Keratinocyte (primary cell): ENCODE results near the gene DLX1. TPM values are rescaled to one million over a fixed set of nuclear protein-coding genes. Genes with fewer than 3 reads are reported as not detected.

Experiments
- polyA plus RNA-seq, 5 experiments: library from polyadenylated mRNA; depleted of rRNA in 3 of 5; stranded (reverse) in 3 of 5; stranded (forward) in 1 of 5; unstranded in 1 of 5; fragments of >200 nt; gene quantifications; 1 replicate in 1 of 5; 2 replicates in 3 of 5; 3 replicates in 1 of 5; pipeline versions ENCODE4 v1.2.1 to v1.2.3, GENCODE V29; 2011 to 2012; ENCODE audit warnings: missing spikeins in 2 of 5, low read depth in 1 of 5, low replicate concordance in 1 of 5

The DLX1 gene
- polyA plus RNA-seq, 1 donor (not counting 4 experiments of a cell fraction or from before 2014, with no cell fraction given): 0.88 TPM

Other genes starting within 250 kb of the DLX1 start
- 19.3 to 27.7 TPM (median 24.1 TPM) in 3 replicates for gene SLC25A12, start 191.3 kb upstream of the DLX1 start, polyA plus RNA-seq
- 40.8 to 91.2 TPM (median 44.9 TPM) in 3 replicates for gene HAT1, start 163.0 kb upstream of the DLX1 start, polyA plus RNA-seq
- 3.6 to 5.1 TPM (median 4.5 TPM) in 3 replicates for gene METAP1D, start 85.6 kb upstream of the DLX1 start, polyA plus RNA-seq
- gene DLX2, start 17.4 kb downstream of the DLX1 start, polyA plus RNA-seq: 0.26 to 0.31 TPM (median 0.29 TPM) in 3 replicates